HCT116 (cell line): ENCODE results near the gene NAGLU.

Experiments used
- CBX3 ChIP-seq: IDR thresholded peaks from 2 replicates; pipeline ENCODE4 v1.6.1; 2012; ENCODE audit warnings: low read depth
- EZH2 ChIP-seq: fragments of 200-600 bp; sonication (generic); IDR thresholded peaks from 2 replicates; pipeline ENCODE4 v1.6.1; 2017; ENCODE audit warnings: antibody characterized with exemption, mixed run types
- EZH2phosphoT487 ChIP-seq: fragments of 200-600 bp; IDR thresholded peaks from 2 replicates; pipeline ENCODE4 v1.6.1; 2018; ENCODE audit warnings: antibody characterized with exemption, borderline replicate concordance
- FOSL1 ChIP-seq: IDR thresholded peaks from 2 replicates; pipeline ENCODE4 v1.6.1; 2012; ENCODE audit warnings: low read depth
- POLR2AphosphoS5 ChIP-seq: IDR thresholded peaks from 2 replicates; pipeline ENCODE4 v1.6.1; 2011; ENCODE audit warnings: mild to moderate bottlenecking, low read depth, low read length, moderate library complexity
- RAD21 ChIP-seq: IDR thresholded peaks from 2 replicates; pipeline ENCODE4 v1.6.1; 2012; ENCODE audit warnings: low read depth, mild to moderate bottlenecking
- SP1 ChIP-seq: IDR thresholded peaks from 2 replicates; pipeline ENCODE4 v1.6.1; 2012; ENCODE audit warnings: low read depth
- TF ChIP-seq, protein P1 (sequence below), 3 experiments: fragments of 200-600 bp in 1 of 3; sonication (generic) in 1 of 3; IDR thresholded peaks in 2 of 3; conservative IDR thresholded peaks in 1 of 3; 2 replicates each; pipeline ENCODE4 v1.5.1; 2012 to 2017; ENCODE audit warnings: low read depth in 2 of 3, low read length in 2 of 3, antibody characterized with exemption in 1 of 3, borderline replicate concordance in 1 of 3, control low read depth in 1 of 3, mild to moderate bottlenecking in 1 of 3, mixed read lengths in 1 of 3, mixed run types in 1 of 3, moderate library complexity in 1 of 3; ENCODE audit not compliant: insufficient read depth in 1 of 3
- TF ChIP-seq, protein P2 (sequence below): IDR thresholded peaks from 2 replicates; pipeline ENCODE4 v1.6.1; 2012; ENCODE audit warnings: low read depth
- TF ChIP-seq, protein P3 (sequence below): IDR thresholded peaks from 2 replicates; pipeline ENCODE4 v1.6.1; 2011; ENCODE audit warnings: mild to moderate bottlenecking, low read length, moderate library complexity; ENCODE audit not compliant: insufficient replicate concordance; ENCODE audit errors: extremely low read depth

DNA sequence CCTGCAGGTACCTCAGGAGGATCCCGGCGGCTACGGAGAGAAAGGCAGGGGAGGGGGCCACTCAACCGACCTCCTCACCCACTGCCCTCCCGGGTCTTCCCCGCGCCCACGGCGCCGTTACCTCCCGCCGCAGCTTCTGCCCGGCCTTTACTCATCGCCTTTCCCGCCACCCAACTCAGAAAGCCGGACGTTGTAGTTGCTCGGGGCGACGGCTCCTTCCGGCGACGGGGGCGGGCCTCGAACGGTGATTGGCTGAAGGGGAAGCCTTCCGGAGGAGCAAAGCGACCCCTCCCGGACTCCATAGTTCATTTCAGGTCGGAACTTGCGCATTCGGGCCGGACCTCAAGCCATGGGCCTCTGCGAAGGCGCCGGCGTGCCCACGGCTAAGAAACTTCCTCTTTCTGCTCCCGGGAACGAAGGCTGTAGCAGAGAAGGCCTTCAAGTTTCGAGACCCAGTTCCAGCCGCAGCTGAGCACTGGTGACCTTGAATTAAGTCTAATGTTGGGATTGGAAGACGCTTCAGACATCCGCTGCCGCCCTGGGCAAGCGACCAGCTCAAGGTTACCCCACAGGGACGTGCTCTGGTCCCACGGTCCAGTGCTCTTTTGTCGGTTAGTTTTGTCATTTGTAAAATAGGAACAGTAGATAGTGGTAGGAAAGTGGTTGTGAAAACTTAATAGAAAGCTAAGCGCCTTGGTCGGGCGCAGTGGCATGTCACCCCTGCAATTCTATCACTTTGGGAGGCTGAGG, 41.7 kb downstream of the NAGLU start, which contains the start of gene PSMC3IP:
- TF ChIP-seq FOSL1 (no peak), POLR2AphosphoS5 (peak; percentile 87), EZH2phosphoT487 (no peak), CBX3 (no peak), EZH2 (no peak), RAD21 (no peak), SP1 (peak; percentile 87)
- TF ChIP-seq, protein P1, sequence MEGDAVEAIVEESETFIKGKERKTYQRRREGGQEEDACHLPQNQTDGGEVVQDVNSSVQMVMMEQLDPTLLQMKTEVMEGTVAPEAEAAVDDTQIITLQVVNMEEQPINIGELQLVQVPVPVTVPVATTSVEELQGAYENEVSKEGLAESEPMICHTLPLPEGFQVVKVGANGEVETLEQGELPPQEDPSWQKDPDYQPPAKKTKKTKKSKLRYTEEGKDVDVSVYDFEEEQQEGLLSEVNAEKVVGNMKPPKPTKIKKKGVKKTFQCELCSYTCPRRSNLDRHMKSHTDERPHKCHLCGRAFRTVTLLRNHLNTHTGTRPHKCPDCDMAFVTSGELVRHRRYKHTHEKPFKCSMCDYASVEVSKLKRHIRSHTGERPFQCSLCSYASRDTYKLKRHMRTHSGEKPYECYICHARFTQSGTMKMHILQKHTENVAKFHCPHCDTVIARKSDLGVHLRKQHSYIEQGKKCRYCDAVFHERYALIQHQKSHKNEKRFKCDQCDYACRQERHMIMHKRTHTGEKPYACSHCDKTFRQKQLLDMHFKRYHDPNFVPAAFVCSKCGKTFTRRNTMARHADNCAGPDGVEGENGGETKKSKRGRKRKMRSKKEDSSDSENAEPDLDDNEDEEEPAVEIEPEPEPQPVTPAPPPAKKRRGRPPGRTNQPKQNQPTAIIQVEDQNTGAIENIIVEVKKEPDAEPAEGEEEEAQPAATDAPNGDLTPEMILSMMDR (IDR thresholded peaks at IDR 0.05 in 2 of 3, conservative IDR thresholded peaks at IDR 0.05 in 1 of 3; ENCODE audit: borderline replicate concordance in 1 of 3, insufficient read depth in 1 of 3, low read depth in 2 of 3, low read length in 2 of 3): peak in 2 of 3 experiments; percentile 23 to 42; a peak in 2 of 6 replicates
- TF ChIP-seq, protein P2, sequence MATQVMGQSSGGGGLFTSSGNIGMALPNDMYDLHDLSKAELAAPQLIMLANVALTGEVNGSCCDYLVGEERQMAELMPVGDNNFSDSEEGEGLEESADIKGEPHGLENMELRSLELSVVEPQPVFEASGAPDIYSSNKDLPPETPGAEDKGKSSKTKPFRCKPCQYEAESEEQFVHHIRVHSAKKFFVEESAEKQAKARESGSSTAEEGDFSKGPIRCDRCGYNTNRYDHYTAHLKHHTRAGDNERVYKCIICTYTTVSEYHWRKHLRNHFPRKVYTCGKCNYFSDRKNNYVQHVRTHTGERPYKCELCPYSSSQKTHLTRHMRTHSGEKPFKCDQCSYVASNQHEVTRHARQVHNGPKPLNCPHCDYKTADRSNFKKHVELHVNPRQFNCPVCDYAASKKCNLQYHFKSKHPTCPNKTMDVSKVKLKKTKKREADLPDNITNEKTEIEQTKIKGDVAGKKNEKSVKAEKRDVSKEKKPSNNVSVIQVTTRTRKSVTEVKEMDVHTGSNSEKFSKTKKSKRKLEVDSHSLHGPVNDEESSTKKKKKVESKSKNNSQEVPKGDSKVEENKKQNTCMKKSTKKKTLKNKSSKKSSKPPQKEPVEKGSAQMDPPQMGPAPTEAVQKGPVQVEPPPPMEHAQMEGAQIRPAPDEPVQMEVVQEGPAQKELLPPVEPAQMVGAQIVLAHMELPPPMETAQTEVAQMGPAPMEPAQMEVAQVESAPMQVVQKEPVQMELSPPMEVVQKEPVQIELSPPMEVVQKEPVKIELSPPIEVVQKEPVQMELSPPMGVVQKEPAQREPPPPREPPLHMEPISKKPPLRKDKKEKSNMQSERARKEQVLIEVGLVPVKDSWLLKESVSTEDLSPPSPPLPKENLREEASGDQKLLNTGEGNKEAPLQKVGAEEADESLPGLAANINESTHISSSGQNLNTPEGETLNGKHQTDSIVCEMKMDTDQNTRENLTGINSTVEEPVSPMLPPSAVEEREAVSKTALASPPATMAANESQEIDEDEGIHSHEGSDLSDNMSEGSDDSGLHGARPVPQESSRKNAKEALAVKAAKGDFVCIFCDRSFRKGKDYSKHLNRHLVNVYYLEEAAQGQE: no peak
- TF ChIP-seq, protein P3, sequence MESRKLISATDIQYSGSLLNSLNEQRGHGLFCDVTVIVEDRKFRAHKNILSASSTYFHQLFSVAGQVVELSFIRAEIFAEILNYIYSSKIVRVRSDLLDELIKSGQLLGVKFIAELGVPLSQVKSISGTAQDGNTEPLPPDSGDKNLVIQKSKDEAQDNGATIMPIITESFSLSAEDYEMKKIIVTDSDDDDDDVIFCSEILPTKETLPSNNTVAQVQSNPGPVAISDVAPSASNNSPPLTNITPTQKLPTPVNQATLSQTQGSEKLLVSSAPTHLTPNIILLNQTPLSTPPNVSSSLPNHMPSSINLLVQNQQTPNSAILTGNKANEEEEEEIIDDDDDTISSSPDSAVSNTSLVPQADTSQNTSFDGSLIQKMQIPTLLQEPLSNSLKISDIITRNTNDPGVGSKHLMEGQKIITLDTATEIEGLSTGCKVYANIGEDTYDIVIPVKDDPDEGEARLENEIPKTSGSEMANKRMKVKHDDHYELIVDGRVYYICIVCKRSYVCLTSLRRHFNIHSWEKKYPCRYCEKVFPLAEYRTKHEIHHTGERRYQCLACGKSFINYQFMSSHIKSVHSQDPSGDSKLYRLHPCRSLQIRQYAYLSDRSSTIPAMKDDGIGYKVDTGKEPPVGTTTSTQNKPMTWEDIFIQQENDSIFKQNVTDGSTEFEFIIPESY: peak; percentile 67
